BLaER1 (cell line): ENCODE measurements around the gene FBXO17.

Experiments used
- H3K27ac ChIP-seq: shearing (Covaris generic); formaldehyde crosslinking; 2 replicates; pipeline ENCODE4 v1.8.1; 2022
- H3K27me3 ChIP-seq: shearing (Covaris generic); formaldehyde crosslinking; 2 replicates; pipeline ENCODE4 v1.8.1; 2022
- H3K36me3 ChIP-seq: shearing (Covaris generic); formaldehyde crosslinking; 2 replicates; pipeline ENCODE4 v1.8.1; 2022
- H3K4me1 ChIP-seq: shearing (Covaris generic); formaldehyde crosslinking; 2 replicates; pipeline ENCODE4 v1.8.1; 2022
- H3K4me2 ChIP-seq: shearing (Covaris generic); formaldehyde crosslinking; 2 replicates; pipeline ENCODE4 v1.8.1; 2022
- H3K4me3 ChIP-seq: shearing (Covaris generic); formaldehyde crosslinking; 2 replicates; pipeline ENCODE4 v1.8.1; 2022
- H3K9ac ChIP-seq: shearing (Covaris generic); formaldehyde crosslinking; 2 replicates; pipeline ENCODE4 v1.8.1; 2022
- H3K9me3 ChIP-seq: shearing (Covaris generic); formaldehyde crosslinking; 2 replicates; pipeline ENCODE4 v1.8.1; 2022
- H4K20me1 ChIP-seq: shearing (Covaris generic); formaldehyde crosslinking; 2 replicates; pipeline ENCODE4 v1.8.1; 2022
- Cebpa-rat ChIP-seq: shearing (Covaris generic); IDR thresholded peaks from 2 replicates; pipeline ENCODE4 v1.8.1; 2022

Gene FBXO17

DNA sequence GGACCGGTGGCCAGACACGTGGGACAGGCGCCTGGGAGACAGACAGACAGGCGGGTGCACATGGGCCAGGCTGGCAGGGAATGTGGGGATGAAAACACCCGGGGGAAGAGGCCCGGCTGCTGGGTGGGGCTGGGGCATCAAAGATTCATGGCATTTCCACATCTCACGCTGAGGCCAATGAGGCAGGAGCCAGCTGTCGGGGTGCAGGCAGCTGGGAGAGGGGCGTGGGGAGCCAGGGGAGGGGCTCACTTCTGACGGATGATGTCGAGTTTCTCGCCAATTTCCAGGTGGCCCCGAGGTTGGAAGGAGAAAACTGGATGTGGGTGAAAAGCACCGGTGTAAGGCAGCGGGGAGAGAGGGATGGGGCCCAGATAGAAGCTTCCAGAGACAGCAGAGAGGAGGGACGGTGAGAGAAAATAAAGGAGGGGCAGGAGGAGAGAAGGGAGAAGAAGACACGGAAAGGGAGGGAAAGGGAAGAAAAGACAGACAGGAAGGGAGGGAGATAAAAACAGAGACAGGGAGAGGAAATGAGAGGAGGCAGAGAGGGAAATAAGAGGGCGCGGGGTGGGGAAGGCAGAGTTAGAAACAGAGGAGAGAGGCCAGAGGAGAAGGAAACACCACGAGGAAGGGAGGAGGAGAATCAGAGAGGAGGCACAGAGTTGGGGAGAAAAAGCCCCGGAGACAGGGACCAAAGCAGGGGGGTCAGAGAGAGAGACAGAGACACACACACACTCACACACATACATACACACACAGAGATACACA, 55.5 kb downstream of the FBXO17 start:
- no peaks in the 10 kb centered on the region for H4K20me1 ChIP-seq
- no peak overlapping the region for H3K4me3 ChIP-seq
- H3K9me3 ChIP-seq = no peaks in the 10 kb centered on the region
- H3K4me1 ChIP-seq = no peaks in the 10 kb centered on the region
- no peak overlapping the region for H3K4me2 ChIP-seq
- peak overlapping the region; percentile 53; the same call in 1 of the 2 replicates for H3K9ac ChIP-seq
- H3K27ac ChIP-seq = peak overlapping the region; percentile 38; the same call in 1 of the 2 replicates
- H3K27me3 ChIP-seq = no peaks in the 10 kb centered on the region
- no peak for TF ChIP-seq Cebpa-rat
- peaks cover 53% of the 10 kb centered on the region for H3K36me3 ChIP-seq

DNA sequence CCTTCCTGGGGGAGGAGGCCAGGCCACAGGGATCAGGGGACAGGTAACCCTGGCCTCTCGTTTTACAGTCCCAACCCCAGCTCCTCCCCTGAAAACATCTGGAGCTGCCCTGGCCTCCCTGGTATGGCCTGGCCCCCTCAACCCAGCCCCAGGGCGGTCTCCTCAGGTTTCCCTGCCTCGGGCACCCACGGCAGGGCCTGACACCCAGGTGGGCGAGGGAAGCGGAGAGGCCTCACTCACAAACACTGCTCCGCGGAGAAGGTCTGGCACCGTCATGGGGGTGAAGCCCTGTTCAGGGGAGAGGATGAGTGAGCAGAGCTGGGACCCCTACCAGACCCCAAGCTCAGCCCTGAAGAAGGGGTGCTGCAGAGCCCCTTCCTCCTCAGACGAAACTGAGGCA, 57.0 kb downstream of the FBXO17 start:
- H4K20me1 ChIP-seq = no peaks in the 10 kb centered on the region

DNA sequence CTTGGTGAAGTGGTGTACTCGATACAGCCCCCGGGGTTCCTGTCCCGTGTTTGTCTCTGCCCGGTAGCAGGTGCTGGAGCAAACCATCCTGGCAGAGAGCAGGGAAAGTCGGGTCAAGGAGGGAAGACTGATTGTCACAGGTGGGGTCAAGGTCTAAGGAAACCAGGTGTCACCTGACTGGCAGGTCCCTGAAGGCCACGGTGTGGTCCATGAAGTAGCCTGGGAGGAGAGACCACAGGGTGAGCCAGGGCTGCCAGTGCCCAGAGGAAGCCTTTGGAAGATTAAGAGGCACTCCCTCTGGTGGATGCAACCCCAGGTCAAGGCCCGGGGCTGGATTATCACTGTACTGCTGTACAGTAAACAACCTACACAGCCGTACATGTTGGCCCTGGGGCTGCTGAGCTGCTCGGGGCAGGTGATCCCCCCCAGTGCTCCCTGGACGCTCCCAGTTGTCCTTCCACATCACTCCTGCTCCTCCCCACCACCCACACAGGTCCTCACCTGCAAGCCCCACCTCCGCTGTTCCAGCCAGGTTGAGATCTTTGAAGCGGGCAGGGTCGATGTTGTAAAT, 57.5 kb downstream of the FBXO17 start:
- Histone ChIP-seq H3K9ac (0 out of 2 replicates have a peak overlapping the region, but pooled peaks have one; percentile 2), H3K9me3 (no peaks in the 10 kb centered on the region), H4K20me1 (no peaks in the 10 kb centered on the region), H3K4me3 (no peak overlapping the region), H3K36me3 (peaks cover 37% of the 10 kb centered on the region), H3K4me2 (no peak overlapping the region), H3K27ac (no peak overlapping the region), H3K4me1 (peaks cover 5% of the 10 kb centered on the region; the same call in 1 of the 2 replicates), H3K27me3 (no peaks in the 10 kb centered on the region)
- no peak for TF ChIP-seq Cebpa-rat

More for the DNA sequence above, 57.0 kb downstream of the FBXO17 start:
- Histone ChIP-seq H3K27me3 (no peaks in the 10 kb centered on the region), H3K4me3 (no peak overlapping the region), H3K4me1 (no peaks in the 10 kb centered on the region), H3K36me3 (peaks cover 39% of the 10 kb centered on the region), H3K9ac (no peak overlapping the region), H3K27ac (no peak overlapping the region), H3K9me3 (no peaks in the 10 kb centered on the region), H3K4me2 (no peak overlapping the region)
- no peak for TF ChIP-seq Cebpa-rat

DNA sequence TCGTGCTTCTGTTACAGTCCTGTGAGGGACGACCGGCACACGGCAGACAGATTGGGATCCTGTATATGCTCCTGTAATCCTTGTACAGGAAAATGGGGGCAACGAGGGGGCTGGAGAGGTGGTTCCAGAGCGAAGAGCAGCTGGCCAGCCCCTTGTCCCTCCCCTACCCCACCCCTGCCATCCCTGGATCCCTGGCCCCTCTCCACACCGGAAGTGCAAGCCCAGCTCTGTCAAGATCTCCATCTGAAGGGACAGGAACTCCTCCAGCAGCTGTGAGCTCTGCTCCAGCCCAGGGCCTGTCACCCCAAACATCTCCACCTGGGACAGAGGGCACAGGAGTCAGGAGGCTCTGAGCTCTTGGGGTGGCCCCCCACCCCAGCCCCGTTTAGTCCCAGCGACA, 58.0 kb downstream of the FBXO17 start:
- 0 out of 2 replicates have a peak overlapping the region, but pooled peaks have one; percentile 2 for H3K9ac ChIP-seq
- TF ChIP-seq Cebpa-rat = no peak

DNA sequence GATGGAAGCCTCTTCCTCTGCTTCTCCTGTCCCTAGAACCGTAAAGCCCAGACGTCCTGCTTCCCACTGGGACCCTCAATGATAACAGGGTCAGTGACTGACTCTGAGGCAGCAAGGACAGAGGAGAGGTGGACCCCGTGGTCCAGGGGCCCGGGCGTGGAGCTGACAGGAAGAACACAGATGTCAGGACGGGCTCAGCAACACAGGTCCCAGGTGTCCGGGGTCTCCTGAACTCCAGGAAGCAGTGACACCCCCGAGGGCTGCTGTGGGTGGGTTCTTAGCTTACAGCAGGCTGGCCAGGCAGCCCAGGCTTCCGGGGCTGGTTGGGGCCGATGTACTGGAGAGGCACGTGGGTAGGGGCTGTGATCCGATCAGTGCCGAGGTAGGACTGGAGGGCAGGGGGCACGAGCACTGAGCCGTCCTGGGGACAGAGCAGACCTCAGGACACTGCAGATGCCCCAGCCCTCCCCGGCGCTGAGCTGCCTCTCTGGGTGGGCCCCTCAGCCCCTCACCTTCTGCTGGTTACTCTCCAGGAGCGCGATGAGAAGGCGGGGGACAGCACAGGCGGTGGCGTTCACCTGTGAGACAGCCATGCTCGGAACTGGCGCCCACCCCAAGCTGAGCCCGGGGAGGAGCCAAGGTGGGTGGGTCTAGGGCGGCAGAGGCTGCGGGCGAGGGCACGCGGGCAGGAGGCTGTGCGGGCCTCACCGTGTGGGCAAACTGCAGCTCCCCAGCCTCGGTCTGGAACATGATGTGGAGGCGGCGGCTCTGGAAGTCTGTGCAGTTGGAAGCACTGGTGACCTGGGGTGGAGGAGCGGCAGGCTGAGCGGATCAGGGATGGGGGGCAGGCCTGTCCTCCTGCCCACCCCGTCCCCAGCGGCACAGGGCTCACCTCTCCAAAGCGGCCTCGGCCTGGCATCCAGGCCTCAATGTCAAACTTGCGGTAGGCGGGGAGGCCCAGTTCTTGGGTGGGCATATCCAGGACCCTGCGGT, 59.9 kb downstream of the FBXO17 start:
- TF ChIP-seq Cebpa-rat = no peak
- Histone ChIP-seq H4K20me1 (no peaks in the 10 kb centered on the region), H3K27me3 (no peaks in the 10 kb centered on the region), H3K4me1 (peaks cover 11% of the 10 kb centered on the region; the same call in 1 of the 2 replicates), H3K9ac (no peak overlapping the region), H3K4me3 (no peak overlapping the region), H3K4me2 (no peak overlapping the region), H3K9me3 (no peaks in the 10 kb centered on the region), H3K27ac (peak overlapping the region; percentile 9; the same call in 1 of the 2 replicates), H3K36me3 (peaks cover 20% of the 10 kb centered on the region; the same call in 1 of the 2 replicates)

More for the DNA sequence above, 58.0 kb downstream of the FBXO17 start:
- no peak overlapping the region for H3K27ac ChIP-seq
- H3K27me3 ChIP-seq = no peaks in the 10 kb centered on the region
- H3K4me1 ChIP-seq = peaks cover 10% of the 10 kb centered on the region; the same call in 1 of the 2 replicates
- H4K20me1 ChIP-seq = no peaks in the 10 kb centered on the region
- H3K4me2 ChIP-seq = no peak overlapping the region
- no peaks in the 10 kb centered on the region for H3K9me3 ChIP-seq
- H3K4me3 ChIP-seq = no peak overlapping the region
- H3K36me3 ChIP-seq = peaks cover 34% of the 10 kb centered on the region

DNA sequence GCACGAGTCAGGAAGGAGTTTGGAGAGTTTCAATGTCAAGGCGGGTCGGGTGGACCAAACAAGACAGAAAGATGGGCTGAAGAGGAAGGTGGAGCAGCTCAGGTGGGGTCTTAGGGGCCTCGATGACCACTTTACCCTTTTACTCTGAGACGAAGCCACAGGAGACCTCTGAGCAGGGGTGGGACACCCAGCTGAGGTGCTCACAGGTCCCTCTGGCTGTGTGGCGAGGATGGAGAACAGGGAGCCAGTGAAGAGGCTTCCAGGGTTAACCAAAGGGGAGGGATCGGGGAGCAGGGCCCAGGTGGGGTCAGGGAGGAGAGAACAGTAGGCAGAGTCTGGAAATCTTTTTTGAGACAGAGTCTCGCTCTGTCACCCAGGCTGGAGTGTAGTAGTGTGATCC, 61.6 kb downstream of the FBXO17 start:
- Histone ChIP-seq H3K27me3 (no peaks in the 10 kb centered on the region), H3K4me1 (peaks cover 11% of the 10 kb centered on the region; the same call in 1 of the 2 replicates), H3K4me3 (no peak overlapping the region), H3K4me2 (no peak overlapping the region), H3K9ac (no peak overlapping the region), H3K27ac (no peak overlapping the region), H3K36me3 (peaks cover 23% of the 10 kb centered on the region), H4K20me1 (no peaks in the 10 kb centered on the region), H3K9me3 (no peaks in the 10 kb centered on the region)
- TF ChIP-seq Cebpa-rat = no peak

DNA sequence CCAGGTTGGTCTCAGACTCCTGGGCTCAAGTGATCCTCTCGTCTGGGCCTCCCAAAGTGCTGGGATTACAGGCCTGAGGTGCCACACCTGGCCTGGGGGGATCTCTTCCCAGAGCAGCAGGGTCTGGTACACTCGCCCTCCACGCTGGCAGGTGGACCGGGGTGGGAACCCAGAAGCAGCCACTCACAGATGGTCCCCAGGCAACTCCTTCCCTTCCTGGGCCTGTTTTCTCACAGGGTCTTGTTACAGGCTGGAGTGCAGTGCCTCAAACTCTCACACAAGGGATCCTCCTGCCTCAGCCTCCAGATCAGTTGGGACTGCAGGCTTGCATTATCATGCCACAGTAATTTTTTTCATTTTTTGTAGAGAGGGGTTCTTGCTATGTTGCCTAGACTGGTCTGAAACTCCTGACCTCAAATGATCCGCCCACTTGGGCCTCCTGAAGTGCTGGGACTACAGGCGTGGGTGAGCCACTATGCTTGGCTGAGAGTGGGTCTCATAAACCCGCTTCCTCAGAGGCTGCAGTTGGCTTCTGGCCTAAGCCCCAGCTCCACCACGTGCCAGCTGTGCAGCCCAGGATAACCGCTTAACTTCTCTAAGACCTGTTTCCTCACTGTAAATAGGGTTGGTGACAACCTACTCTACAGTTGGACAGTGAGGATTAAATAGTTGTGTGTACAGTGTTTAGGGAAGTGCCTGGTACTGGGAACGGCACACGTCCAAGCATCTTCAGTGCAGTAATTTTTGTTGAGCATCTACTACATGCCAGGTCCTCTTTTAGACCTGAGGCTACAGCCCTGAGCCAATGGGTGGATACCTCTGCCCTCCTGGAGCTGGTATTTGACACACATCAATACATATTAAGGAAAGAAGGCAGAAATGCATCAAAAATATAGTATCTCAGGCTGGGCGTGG, 62.7 kb downstream of the FBXO17 start:
- Histone ChIP-seq H3K4me3 (no peak overlapping the region), H3K9me3 (no peaks in the 10 kb centered on the region), H3K4me2 (no peak overlapping the region), H3K27me3 (no peaks in the 10 kb centered on the region), H4K20me1 (no peaks in the 10 kb centered on the region), H3K27ac (0 out of 2 replicates have a peak overlapping the region, but pooled peaks have one; percentile 13), H3K9ac (0 out of 2 replicates have a peak overlapping the region, but pooled peaks have one; percentile 3), H3K4me1 (peaks cover 11% of the 10 kb centered on the region; the same call in 1 of the 2 replicates), H3K36me3 (peaks cover 33% of the 10 kb centered on the region)
- no peak for TF ChIP-seq Cebpa-rat

DNA sequence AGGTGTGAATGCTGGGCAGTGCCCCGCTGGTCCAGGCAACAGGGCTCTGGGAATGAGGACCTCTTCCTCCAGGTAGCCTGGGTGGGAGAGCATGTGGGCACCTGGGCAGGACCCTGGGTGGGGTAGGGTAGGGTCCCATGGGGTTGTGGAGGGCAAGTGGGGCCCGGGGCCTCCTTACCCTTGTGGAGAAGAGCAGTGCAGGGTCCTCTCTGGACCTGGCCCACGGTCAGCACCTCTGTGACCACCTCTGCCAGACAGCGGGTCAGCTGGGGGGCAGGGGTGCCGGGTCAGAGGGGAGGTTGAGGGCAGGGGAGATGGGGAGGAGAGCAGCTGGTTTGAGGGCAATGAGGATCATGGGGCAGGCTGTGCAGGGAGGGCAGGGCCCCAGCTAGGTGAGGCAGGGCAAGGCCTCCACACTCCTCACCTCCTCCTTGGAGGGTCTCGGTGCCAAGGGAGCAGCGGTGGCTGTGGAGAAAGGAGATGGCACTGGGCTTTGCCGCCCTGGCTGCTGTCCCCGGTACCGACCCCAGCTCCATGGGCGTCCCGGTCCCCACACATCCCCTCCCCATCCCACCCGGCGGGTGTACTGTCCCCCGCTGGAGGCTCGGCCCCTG, 64.0 kb downstream of the FBXO17 start:
- Histone ChIP-seq H3K27me3 (no peaks in the 10 kb centered on the region), H4K20me1 (no peaks in the 10 kb centered on the region), H3K4me2 (no peak overlapping the region), H3K9me3 (no peaks in the 10 kb centered on the region), H3K4me3 (no peak overlapping the region), H3K27ac (no peak overlapping the region), H3K36me3 (peaks cover 46% of the 10 kb centered on the region), H3K4me1 (peaks cover 11% of the 10 kb centered on the region; the same call in 1 of the 2 replicates), H3K9ac (no peak overlapping the region)
- TF ChIP-seq Cebpa-rat = no peak
